Kidney capillary endothelial cell (primary cell): ENCODE measurements around the gene NDUFAF5.

ENCODE experiments used
- DNase-seq: peaks from one replicate; pipeline ENCODE4 v3.0.0-alpha.2; 2018; ENCODE audit warnings: low spot score

The NDUFAF5 gene

GRCh38 chr20:13778827-13779226 lies 6.0 kb upstream of the NDUFAF5 start:
- DNase-seq = no peak

- DNase-seq = no peak
These were observed 1.3 kb upstream of the NDUFAF5 start for GRCh38 chr20:13783528-13783927.

- no peak for DNase-seq
These were observed 446 bp upstream of the NDUFAF5 start for GRCh38 chr20:13784271-13784892.

- DNase-seq = no peak
These were observed 1.5 kb downstream of the NDUFAF5 start for GRCh38 chr20:13786143-13786828.

GRCh38 chr20:13788167-13788834 lies 3.5 kb downstream of the NDUFAF5 start:
- peak; percentile 42 for DNase-seq

GRCh38 chr20:13790708-13791107 lies 5.9 kb downstream of the NDUFAF5 start:
- DNase-seq = no peak

GRCh38 chr20:13791540-13792459 lies 7.0 kb downstream of the NDUFAF5 start:
- DNase-seq = no peak

- DNase-seq = no peak
These were observed 8.2 kb downstream of the NDUFAF5 start for GRCh38 chr20:13793001-13793400.

GRCh38 chr20:13794667-13795066 lies 9.8 kb downstream of the NDUFAF5 start:
- no peak for DNase-seq

- DNase-seq = no peak
These were observed 14.2 kb downstream of the NDUFAF5 start for GRCh38 chr20:13799040-13799439.

- no peak for DNase-seq
These were observed 15.1 kb downstream of the NDUFAF5 start for GRCh38 chr20:13799974-13800373.

- DNase-seq = no peak
These were observed 15.9 kb downstream of the NDUFAF5 start for GRCh38 chr20:13800728-13801134.

- no peak for DNase-seq
These were observed 24.5 kb downstream of the NDUFAF5 start for GRCh38 chr20:13809373-13809772.

GRCh38 chr20:13809855-13810254 lies 25.0 kb downstream of the NDUFAF5 start:
- no peak for DNase-seq

GRCh38 chr20:13810446-13810845 lies 25.6 kb downstream of the NDUFAF5 start:
- no peak for DNase-seq

- no peak for DNase-seq
These were observed 29.1 kb downstream of the NDUFAF5 start for GRCh38 chr20:13813910-13814309.

- DNase-seq = no peak
These were observed 29.8 kb downstream of the NDUFAF5 start for GRCh38 chr20:13814672-13815071.

- no peak for DNase-seq
These were observed 31.9 kb downstream of the NDUFAF5 start for GRCh38 chr20:13816757-13817156.

GRCh38 chr20:13817342-13817741 lies 32.5 kb downstream of the NDUFAF5 start:
- no peak for DNase-seq

GRCh38 chr20:13819885-13820645 lies 35.2 kb downstream of the NDUFAF5 start:
- peak; percentile 63 for DNase-seq

GRCh38 chr20:13821876-13822275 lies 37.0 kb downstream of the NDUFAF5 start:
- DNase-seq = no peak
